GM21825 (cell line): ENCODE results near the gene FOXN1.
"Not testable (repeated sequence)": the region's sequence is repeated elsewhere in the genome, so short reads cannot be mapped to it uniquely, and the experiment has no call there.

Source experiments
- ATAC-seq: cut with Tn5 transposase; IDR thresholded peaks from one replicate; pipeline ENCODE4 v1.9.1; 2021; ENCODE audit warnings: mild to moderate bottlenecking, moderate library complexity; ENCODE audit not compliant: unreplicated experiment

Gene FOXN1

GRCh38 chr17:28499684-28500357, 6.3 kb upstream of the FOXN1 start:
- no peak for ATAC-seq

GRCh38 chr17:28500712-28501379, 5.3 kb upstream of the FOXN1 start:
- ATAC-seq: no peak

GRCh38 chr17:28501421-28502284, 4.5 kb upstream of the FOXN1 start:
- no peak for ATAC-seq

- no peak for ATAC-seq
These were observed 2.7 kb upstream of the FOXN1 start for GRCh38 chr17:28503420-28503819.

GRCh38 chr17:28506763-28507487, 777 bp downstream of the FOXN1 start:
- no peak for ATAC-seq

- no peak for ATAC-seq
These were observed 1.5 kb downstream of the FOXN1 start for GRCh38 chr17:28507567-28508203.

- no peak for ATAC-seq
These were observed 2.1 kb downstream of the FOXN1 start for GRCh38 chr17:28508211-28508724.

GRCh38 chr17:28509789-28510188, 3.6 kb downstream of the FOXN1 start:
- no peak for ATAC-seq

- ATAC-seq: no peak
These were observed 5.8 kb downstream of the FOXN1 start for GRCh38 chr17:28511858-28512461.

- ATAC-seq: no peak
These were observed 7.3 kb downstream of the FOXN1 start for GRCh38 chr17:28513476-28513875.

GRCh38 chr17:28514561-28515002, 8.4 kb downstream of the FOXN1 start:
- no peak for ATAC-seq

GRCh38 chr17:28515518-28515917, 9.4 kb downstream of the FOXN1 start:
- no peak for ATAC-seq

GRCh38 chr17:28518132-28518531, 12.0 kb downstream of the FOXN1 start:
- no peak for ATAC-seq

- no peak for ATAC-seq
These were observed 12.4 kb downstream of the FOXN1 start for GRCh38 chr17:28518578-28518977.

GRCh38 chr17:28519236-28519635, 13.1 kb downstream of the FOXN1 start:
- no peak for ATAC-seq

- ATAC-seq: no peak
These were observed 14.5 kb downstream of the FOXN1 start for GRCh38 chr17:28520687-28521086.

- no peak for ATAC-seq
These were observed 15.3 kb downstream of the FOXN1 start for GRCh38 chr17:28521311-28522085.

- not testable (repeated sequence) for ATAC-seq
These were observed 16.1 kb downstream of the FOXN1 start for GRCh38 chr17:28522281-28522680.

- no peak for ATAC-seq
These were observed 17.0 kb downstream of the FOXN1 start for GRCh38 chr17:28523186-28523585.
